HG03432 (cell line): ENCODE data around the gene OSTN.

Experiments
- ATAC-seq: cut with Tn5 transposase; IDR thresholded peaks from one replicate; pipeline ENCODE4 v1.9.1; 2021; ENCODE audit warnings: mild to moderate bottlenecking, moderate library complexity; ENCODE audit not compliant: unreplicated experiment

OSTN gene

GRCh38 chr3:191303596-191303995 lies 104.6 kb downstream of the OSTN start:
- no peak for ATAC-seq

GRCh38 chr3:191306428-191306827 lies 107.4 kb downstream of the OSTN start:
- no peak for ATAC-seq

GRCh38 chr3:191307341-191307740 lies 108.3 kb downstream of the OSTN start:
- no peak for ATAC-seq

GRCh38 chr3:191313296-191313695 lies 114.3 kb downstream of the OSTN start:
- ATAC-seq: no peak

GRCh38 chr3:191314109-191314728 lies 115.2 kb downstream of the OSTN start:
- no peak for ATAC-seq
